A673 (cell line): Measurements from ENCODE around the gene IRX5. TPM values are rescaled to one million over a fixed set of nuclear protein-coding genes. Genes with fewer than 3 reads are reported as not detected.

Experiments used
- BruUV-seq: library from RNA; stranded (reverse); fragments of 400-500 nt; replicated peaks from 2 replicates; lab custom pipeline; 2021; lab: Mats Ljungman, UMichigan
- CTCF ChIA-PET: fragments of 300-600 bp; sonication (Branson Sonifier 250); formaldehyde crosslinking; loops from one replicate; lab custom pipeline; 2022; ENCODE audit warnings: antibody characterized with exemption; lab: Charles Lee
- POLR2A ChIA-PET: fragments of 300-600 bp; sonication (Branson Sonifier 250); formaldehyde crosslinking; loops from one replicate; lab custom pipeline; 2022; ENCODE audit warnings: antibody characterized with exemption; ENCODE audit not compliant: low non-redundant PET; lab: Charles Lee
- DNase-seq: peaks from one replicate; pipeline ENCODE4 v3.0.0-alpha.2; 2015; ENCODE audit warnings: low spot score
- H3K27ac ChIP-seq: fragments of 200-600 bp; sonication (generic); 2 replicates; pipeline ENCODE4 v1.5.1; 2016; ENCODE audit warnings: mixed run types, low read depth, mild to moderate bottlenecking, mixed read lengths, antibody characterized with exemption, low read length; ENCODE audit not compliant: poor library complexity, severe bottlenecking
- H3K27me3 ChIP-seq: fragments of 200-600 bp; sonication (generic); replicated peaks from 2 replicates; pipeline ENCODE4 v1.6.1; 2017; ENCODE audit warnings: mixed run types, low read depth, mild to moderate bottlenecking, mixed read lengths, antibody characterized with exemption, low read length; ENCODE audit not compliant: insufficient read depth, poor library complexity
- H3K36me3 ChIP-seq: fragments of 200-600 bp; sonication (generic); 2 replicates; pipeline ENCODE4 v1.6.1; 2016; ENCODE audit warnings: mixed run types, mild to moderate bottlenecking, mixed read lengths, antibody characterized with exemption, low read length; ENCODE audit not compliant: insufficient read depth, poor library complexity, severe bottlenecking
- H3K4me1 ChIP-seq: fragments of 200-600 bp; sonication (generic); 2 replicates; pipeline ENCODE4 v1.6.1; 2017; ENCODE audit warnings: mixed run types, mild to moderate bottlenecking, mixed read lengths, antibody characterized with exemption, low read length; ENCODE audit not compliant: insufficient read depth, poor library complexity, severe bottlenecking
- H3K4me3 ChIP-seq: fragments of 200-600 bp; sonication (generic); 2 replicates; pipeline ENCODE4 v1.5.1; 2016; ENCODE audit warnings: low read depth, mixed run types, mild to moderate bottlenecking, mixed read lengths, low read length; ENCODE audit not compliant: poor library complexity, severe bottlenecking
- H3K9me3 ChIP-seq: fragments of 200-600 bp; sonication (generic); 2 replicates; pipeline ENCODE4 v1.6.1; 2016; ENCODE audit warnings: mixed run types, low read depth, mild to moderate bottlenecking, mixed read lengths, antibody characterized with exemption, low read length; ENCODE audit not compliant: poor library complexity, severe bottlenecking
- EZH2 ChIP-seq: fragments of 200-600 bp; sonication (generic); IDR thresholded peaks from 2 replicates; pipeline ENCODE4 v1.6.1; 2017; ENCODE audit warnings: borderline replicate concordance, low read depth, mild to moderate bottlenecking, mixed read lengths, antibody characterized with exemption, low read length; ENCODE audit not compliant: poor library complexity, severe bottlenecking
- intact Hi-C: fragments of 100-400 bp; cut with micrococcal nuclease; formaldehyde crosslinking; loops from one replicate; pipeline ENCODE4 v1.10.0; 2022; ENCODE audit not compliant: unreplicated experiment
- total RNA-seq: library from RNA; stranded (reverse); gene quantifications from 2 replicates; pipeline ENCODE4 v1.2.3, GENCODE V29; 2021
- TF ChIP-seq, protein P1 (sequence below): fragments of 300-800, 200-600 bp; sonication (generic); conservative IDR thresholded peaks from 2 replicates; pipeline ENCODE4 v1.5.1; 2017; ENCODE audit warnings: low read depth, mild to moderate bottlenecking, antibody characterized with exemption, low read length, moderate library complexity, mixed read lengths

IRX5 gene
- total RNA-seq, 1 experiment from 2014 or later: 9.0 TPM

DNA sequence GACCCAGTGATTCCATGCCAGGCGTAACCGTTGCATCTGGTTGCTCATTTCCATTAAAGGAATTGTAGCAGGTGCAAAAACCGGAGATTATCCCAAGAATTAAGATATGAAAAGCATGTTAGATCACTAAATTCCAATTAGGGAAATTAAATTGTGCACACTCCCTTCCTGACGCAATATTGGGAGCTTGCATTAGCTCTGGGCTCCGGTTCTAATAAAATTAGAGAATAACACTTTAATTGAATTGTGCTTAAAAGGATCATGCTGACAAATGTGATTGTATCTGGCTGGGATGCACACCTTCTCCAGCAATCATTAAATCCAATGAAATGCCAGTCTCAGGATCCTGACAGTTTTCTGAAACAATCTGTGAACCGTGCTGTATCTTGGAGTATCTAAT lies 38.1 kb downstream of the IRX5 start:
- DNase-seq: no peak
- intact Hi-C loops: no loop called here
- TF ChIP-seq EZH2: no peak
- TF ChIP-seq, protein P1, sequence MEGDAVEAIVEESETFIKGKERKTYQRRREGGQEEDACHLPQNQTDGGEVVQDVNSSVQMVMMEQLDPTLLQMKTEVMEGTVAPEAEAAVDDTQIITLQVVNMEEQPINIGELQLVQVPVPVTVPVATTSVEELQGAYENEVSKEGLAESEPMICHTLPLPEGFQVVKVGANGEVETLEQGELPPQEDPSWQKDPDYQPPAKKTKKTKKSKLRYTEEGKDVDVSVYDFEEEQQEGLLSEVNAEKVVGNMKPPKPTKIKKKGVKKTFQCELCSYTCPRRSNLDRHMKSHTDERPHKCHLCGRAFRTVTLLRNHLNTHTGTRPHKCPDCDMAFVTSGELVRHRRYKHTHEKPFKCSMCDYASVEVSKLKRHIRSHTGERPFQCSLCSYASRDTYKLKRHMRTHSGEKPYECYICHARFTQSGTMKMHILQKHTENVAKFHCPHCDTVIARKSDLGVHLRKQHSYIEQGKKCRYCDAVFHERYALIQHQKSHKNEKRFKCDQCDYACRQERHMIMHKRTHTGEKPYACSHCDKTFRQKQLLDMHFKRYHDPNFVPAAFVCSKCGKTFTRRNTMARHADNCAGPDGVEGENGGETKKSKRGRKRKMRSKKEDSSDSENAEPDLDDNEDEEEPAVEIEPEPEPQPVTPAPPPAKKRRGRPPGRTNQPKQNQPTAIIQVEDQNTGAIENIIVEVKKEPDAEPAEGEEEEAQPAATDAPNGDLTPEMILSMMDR: no peak
- H3K9me3 ChIP-seq: no peaks in the 10 kb centered on the region
- H3K27ac ChIP-seq: no peak overlapping the region
- no peak overlapping the region for H3K4me3 ChIP-seq
- H3K27me3 ChIP-seq: no peaks in the 10 kb centered on the region
- ChIA-PET POLR2A (no interaction called here), CTCF (no interaction called here)
- no TSS peak for BruUV-seq
- H3K4me1 ChIP-seq: no peaks in the 10 kb centered on the region
- H3K36me3 ChIP-seq: no peaks in the 10 kb centered on the region

DNA sequence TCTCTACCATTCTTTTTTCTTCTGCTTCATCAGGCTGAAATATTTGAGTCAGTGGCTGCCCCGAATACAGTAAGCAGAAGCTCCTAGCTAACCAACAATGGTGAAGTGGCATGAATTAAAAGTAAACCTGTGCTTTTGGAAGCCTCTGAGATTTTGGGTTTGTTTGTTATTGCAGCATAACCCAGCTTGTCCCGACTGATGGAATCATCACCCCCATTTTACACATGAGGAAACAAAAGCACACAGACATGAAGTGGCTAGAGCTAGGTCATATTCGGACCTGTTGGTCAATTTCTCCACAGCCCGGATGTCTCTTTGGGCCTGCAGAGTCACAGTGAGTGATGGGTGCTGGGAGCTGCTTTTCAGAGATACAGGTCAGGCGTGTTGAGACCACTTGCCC lies 39.4 kb downstream of the IRX5 start:
- intact Hi-C loops: no loop called here
- Histone ChIP-seq H3K9me3 (no peaks in the 10 kb centered on the region), H3K27me3 (no peaks in the 10 kb centered on the region), H3K36me3 (no peaks in the 10 kb centered on the region), H3K4me1 (peaks cover 4% of the 10 kb centered on the region), H3K27ac (no peak overlapping the region), H3K4me3 (no peak overlapping the region)
- ChIA-PET CTCF (no interaction called here), POLR2A (interaction anchor here (0.5 kb wide), 1 partner anchor 104 kb away, joined by 3 read pairs; no protein-coding TSS in a partner anchor)
- no peak for TF ChIP-seq EZH2
- TF ChIP-seq, protein P1: no peak
- no TSS peak for BruUV-seq
- no peak for DNase-seq

DNA sequence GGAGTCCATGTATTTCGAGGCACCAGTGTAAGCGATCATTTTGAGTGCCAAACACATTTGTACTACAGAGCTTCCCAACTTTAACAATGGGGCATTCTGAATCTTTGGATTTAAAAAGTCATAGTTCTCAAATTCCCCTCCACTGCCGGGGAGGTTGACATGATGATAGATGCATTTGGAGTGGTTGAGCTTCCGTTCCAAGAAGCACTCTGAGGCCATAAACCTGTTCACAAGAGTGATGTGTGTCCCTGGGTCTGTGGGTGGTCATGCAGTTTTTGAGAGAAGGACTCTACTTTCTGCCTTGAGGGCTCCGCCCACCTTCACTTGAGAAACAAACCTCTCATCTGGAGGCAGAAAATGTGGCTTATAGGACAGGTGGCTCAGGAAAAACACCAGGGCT lies 43.7 kb downstream of the IRX5 start:
- no peak overlapping the region for H3K27ac ChIP-seq
- no TSS peak for BruUV-seq
- ChIA-PET POLR2A (no interaction called here), CTCF (no interaction called here)
- intact Hi-C loops: no loop called here
- no peaks in the 10 kb centered on the region for H3K9me3 ChIP-seq
- H3K4me1 ChIP-seq: peaks cover 4% of the 10 kb centered on the region
- H3K27me3 ChIP-seq: no peaks in the 10 kb centered on the region
- TF ChIP-seq, protein P1: no peak
- TF ChIP-seq EZH2: no peak
- H3K36me3 ChIP-seq: no peaks in the 10 kb centered on the region
- H3K4me3 ChIP-seq: no peak overlapping the region
- peak; percentile 23 for DNase-seq
